Activated T-cell treated with anti-CD3 and anti-CD28 coated beads for 4 hours (primary cell): Measurements from ENCODE around the gene PRXL2C.
"Not testable (repeated sequence)": the region's sequence is repeated elsewhere in the genome, so short reads cannot be mapped to it uniquely, and the experiment has no call there.

Experiments
- DNase-seq: peaks from one replicate; pipeline ENCODE4 v3.0.0-alpha.2; 2020

The PRXL2C gene

GRCh38 chr9:96655198-96655851 is at the start of gene PRXL2C:
Gene PRXL2C (minus strand): TSS chr9:96655317. CDS start chr9:96655281, 36 bp downstream.
- DNase-seq: peak; percentile 76

GRCh38 chr9:96700721-96701375 is 45.7 kb upstream of the PRXL2C start:
- not testable (repeated sequence) for DNase-seq

GRCh38 chr9:96691326-96691725 is 36.2 kb upstream of the PRXL2C start:
- DNase-seq: no peak

GRCh38 chr9:96688745-96689464 is 33.8 kb upstream of the PRXL2C start:
- DNase-seq: no peak

GRCh38 chr9:96688187-96688586 is 33.1 kb upstream of the PRXL2C start:
- DNase-seq: no peak

GRCh38 chr9:96686638-96687335 is 31.7 kb upstream of the PRXL2C start:
- peak; percentile 36 for DNase-seq

GRCh38 chr9:96680812-96681499 is 25.8 kb upstream of the PRXL2C start:
- no peak for DNase-seq

GRCh38 chr9:96674906-96675538 is 19.9 kb upstream of the PRXL2C start:
- DNase-seq: no peak

- not testable (repeated sequence) for DNase-seq
Observed at GRCh38 chr9:96673786-96674185, 18.7 kb upstream of the PRXL2C start.

- no peak for DNase-seq
Observed at GRCh38 chr9:96668868-96669534, 13.9 kb upstream of the PRXL2C start.

GRCh38 chr9:96667363-96667728 is 12.2 kb upstream of the PRXL2C start:
- no peak for DNase-seq

- DNase-seq: not testable (repeated sequence)
Observed at GRCh38 chr9:96666653-96667362, 11.7 kb upstream of the PRXL2C start.

GRCh38 chr9:96665789-96666188 is 10.7 kb upstream of the PRXL2C start:
- no peak for DNase-seq

GRCh38 chr9:96663506-96664120 is 8.5 kb upstream of the PRXL2C start:
- DNase-seq: no peak

- no peak for DNase-seq
Observed at GRCh38 chr9:96661711-96662110, 6.6 kb upstream of the PRXL2C start.

GRCh38 chr9:96660692-96661248 is 5.7 kb upstream of the PRXL2C start:
- no peak for DNase-seq

- peak; percentile 54 for DNase-seq
Observed at GRCh38 chr9:96654450-96655197, 493 bp downstream of the PRXL2C start.

GRCh38 chr9:96651626-96652025 is 3.5 kb downstream of the PRXL2C start:
- DNase-seq: no peak

- no peak for DNase-seq
Observed at GRCh38 chr9:96649620-96650324, 5.3 kb downstream of the PRXL2C start.
